ENCODE measurements around the gene DPYD. TPM values are rescaled to one million over a fixed set of nuclear protein-coding genes. Genes with fewer than 3 reads are reported as not detected.

DPYD gene
- polyA plus RNA-seq, 1 of the 3 experiments (the other 2 are of a cell fraction): 23.0 TPM

GRCh38 chr1:97886199-97886598, 34.6 kb downstream of the DPYD start:
- Histone ChIP-seq H3K9me3 (peaks cover 16% of the 10 kb centered on the region), H3K4me2 (no peak overlapping the region), H3K9me2 (no peaks in the 10 kb centered on the region), H3K36me3 (replicated peaks in 1 of 2; ENCODE audit: control insufficient read depth in 1 of 2, insufficient read depth in 2 of 2, low read length in 1 of 2) (peaks cover 9 to 53% of the 10 kb centered on the region in 2 experiments), H3K27me3 (ENCODE audit: insufficient read depth) (no peaks in the 10 kb centered on the region), H4K20me1 (ENCODE audit: insufficient read depth) (peaks cover 18% of the 10 kb centered on the region), H3K79me2 (ENCODE audit: insufficient read depth) (peaks cover 100% of the 10 kb centered on the region), H2AFZ (ENCODE audit: low read depth) (no peak overlapping the region), H3K4me1 (ENCODE audit: control insufficient read depth in 1 of 2, insufficient read depth in 2 of 2, low read depth in 1 of 2, low read length in 1 of 2) (no peaks in the 10 kb centered on the region; a peak in 1 of 4 replicates), H3K4me3 (ENCODE audit: low read depth in 2 of 2, low read length in 1 of 2) (no peak overlapping the region), H3K9ac (no peak overlapping the region), H3F3A (replicated peaks; ENCODE audit: insufficient read depth) (peaks cover 30% of the 10 kb centered on the region), H3K27ac (ENCODE audit: low read depth in 2 of 2, low read length in 1 of 2) (no peak overlapping the region)
- DNase-seq: no peak
- CTCF ChIA-PET: interaction anchor here (1.4 kb wide), 1 partner anchor 10 kb away, joined by 3 read pairs; no protein-coding TSS in a partner anchor
- POLR2A ChIA-PET: no interaction called here
- no peak for TF ChIP-seq USF2 (IDR thresholded peaks at IDR 0.05; ENCODE audit: borderline replicate concordance, low read depth, low read length)
- no peak for TF ChIP-seq MAX (IDR thresholded peaks at IDR 0.05; ENCODE audit: low read depth)
- TF ChIP-seq MXI1 (IDR thresholded peaks at IDR 0.05; ENCODE audit: low read depth, low read length): no peak
- no peak for TF ChIP-seq PBX3 (IDR thresholded peaks at IDR 0.05)
- no peak for TF ChIP-seq GABPA (IDR thresholded peaks at IDR 0.05; ENCODE audit: low read depth)
- no peak for TF ChIP-seq RXRA (IDR thresholded peaks at IDR 0.05; ENCODE audit: borderline replicate concordance, low read depth)
- no peak for TF ChIP-seq RFX5 (IDR thresholded peaks at IDR 0.05; ENCODE audit: low read length)
- TF ChIP-seq IRF3 (IDR thresholded peaks at IDR 0.05; ENCODE audit: low read depth, low read length): no peak
- TF ChIP-seq CTCF (IDR thresholded peaks at IDR 0.05): no peak
- TF ChIP-seq FOSL2 (IDR thresholded peaks at IDR 0.05; ENCODE audit: borderline replicate concordance, low read depth): no peak
- WGBS (ENCODE audit: low lambda C conversion rate): 100% methylated on average over 1 of the region's 1 CpG

GRCh38 chr1:97883823-97884222, 37.0 kb downstream of the DPYD start:
- no peak for DNase-seq
- H3K36me3 ChIP-seq (replicated peaks in 1 of 2; ENCODE audit: control insufficient read depth in 1 of 2, insufficient read depth in 2 of 2, low read length in 1 of 2): peaks cover 23 to 61% of the 10 kb centered on the region in 2 experiments
- peaks cover 98% of the 10 kb centered on the region for H3K79me2 ChIP-seq (ENCODE audit: insufficient read depth)
- H3K9me3 ChIP-seq: peaks cover 7% of the 10 kb centered on the region; the same call in 1 of the 2 replicates
- no peak overlapping the region for H2AFZ ChIP-seq (ENCODE audit: low read depth)
- H4K20me1 ChIP-seq (ENCODE audit: insufficient read depth): peaks cover 14% of the 10 kb centered on the region
- POLR2A ChIA-PET: no interaction called here
- H3K4me1 ChIP-seq (ENCODE audit: control insufficient read depth in 1 of 2, insufficient read depth in 2 of 2, low read depth in 1 of 2, low read length in 1 of 2): no peaks in the 10 kb centered on the region; a peak in 1 of 4 replicates
- 100% methylated on average over 1 of the region's 1 CpG for WGBS (ENCODE audit: low lambda C conversion rate)
- no peaks in the 10 kb centered on the region for H3K27me3 ChIP-seq (ENCODE audit: insufficient read depth)
- H3K9ac ChIP-seq: no peak overlapping the region
- no peak overlapping the region for H3K4me2 ChIP-seq
- H3K4me3 ChIP-seq (ENCODE audit: low read depth in 2 of 2, low read length in 1 of 2): no peak overlapping the region
- CTCF ChIA-PET: no interaction called here
- H3K9me2 ChIP-seq: no peaks in the 10 kb centered on the region
- no peak overlapping the region for H3K27ac ChIP-seq (ENCODE audit: low read depth in 2 of 2, low read length in 1 of 2)
- H3F3A ChIP-seq (replicated peaks; ENCODE audit: insufficient read depth): peaks cover 23% of the 10 kb centered on the region
- TF ChIP-seq TEAD4 (IDR thresholded peaks at IDR 0.05; ENCODE audit: borderline replicate concordance, insufficient read depth) (no peak), RFX5 (IDR thresholded peaks at IDR 0.05; ENCODE audit: low read length) (no peak), MAX (IDR thresholded peaks at IDR 0.05; ENCODE audit: low read depth) (no peak), USF2 (IDR thresholded peaks at IDR 0.05; ENCODE audit: borderline replicate concordance, low read depth, low read length) (no peak), FOXJ3 (CRISPR knock-in tag; IDR thresholded peaks at IDR 0.05) (no peak), ELF1 (IDR thresholded peaks at IDR 0.05) (no peak), USF1 (IDR thresholded peaks at IDR 0.05; ENCODE audit: borderline replicate concordance, low read depth) (no peak), CTCF (IDR thresholded peaks at IDR 0.05) (no peak), EZH2phosphoT487 (IDR thresholded peaks at IDR 0.05; ENCODE audit: borderline replicate concordance, low read depth) (no peak)
